ENCODE measurements around the gene SELENOV. TPM values are rescaled to one million over a fixed set of nuclear protein-coding genes. Genes with fewer than 3 reads are reported as not detected.

SELENOV gene
- total RNA-seq, 2 experiments from 2014 or later, result not detected

- CTCF ChIA-PET, result interaction anchor here (1.0 to 1.6 kb wide), 4 partner anchors 7 to 51 kb away, joined by 3 to 4 read pairs (median 3); partner anchors contain the start of gene EID2B
- POLR2A ChIA-PET, result interaction anchor here (1.0 kb wide), 1 partner anchor 51 kb away, joined by 4 read pairs; the partner anchor contains the start of gene EID2B
Observed at GRCh38 chr19:39481676-39482075, 33.3 kb upstream of the SELENOV start.

GRCh38 chr19:39483141-39483540, 31.8 kb upstream of the SELENOV start:
- CTCF ChIA-PET, result interaction anchor here (0.8 to 1.7 kb wide), 2 partner anchors 50 to 56 kb away, joined by 4 to 5 read pairs; partner anchors contain the start of gene EID2B
- POLR2A ChIA-PET, result no interaction called here

- ChIA-PET POLR2A (no interaction called here), CTCF (no interaction called here)
Observed at GRCh38 chr19:39489756-39490155, 25.2 kb upstream of the SELENOV start.

- ChIA-PET POLR2A (no interaction called here), CTCF (interaction anchor here (0.6 to 0.9 kb wide), 3 partner anchors 10 to 28 kb away, joined by 3 read pairs; no protein-coding TSS in a partner anchor)
Observed at GRCh38 chr19:39492225-39492624, 22.7 kb upstream of the SELENOV start.

- POLR2A ChIA-PET, result no interaction called here
- CTCF ChIA-PET, result interaction anchor here (0.6 to 1.0 kb wide), 2 partner anchors 13 to 18 kb away, joined by 3 read pairs; no protein-coding TSS in a partner anchor
Observed at GRCh38 chr19:39492788-39493187, 22.2 kb upstream of the SELENOV start.

GRCh38 chr19:39494661-39495060, 20.3 kb upstream of the SELENOV start:
- ChIA-PET POLR2A (no interaction called here), CTCF (interaction anchor here (0.6 kb wide), 1 partner anchor 39 kb away, joined by 3 read pairs; no protein-coding TSS in a partner anchor)

GRCh38 chr19:39496063-39496462, 18.9 kb upstream of the SELENOV start:
- POLR2A ChIA-PET, result interaction anchor here (0.7 kb wide), 1 partner anchor 29 kb away, joined by 3 read pairs; no protein-coding TSS in a partner anchor
- CTCF ChIA-PET, result interaction anchor here (1.2 kb wide), 1 partner anchor 37 kb away, joined by 3 read pairs; the partner anchor contains the start of gene EID2B

- ChIA-PET POLR2A (interaction anchor here (0.7 to 1.1 kb wide), 2 partner anchors 35 to 51 kb away, joined by 3 read pairs; partner anchors contain the start of gene EID2B), CTCF (interaction anchor here (0.9 to 1.6 kb wide), 4 partner anchors 10 to 57 kb away, joined by 3 to 5 read pairs (median 4); partner anchors contain the start of gene EID2B)
Observed at GRCh38 chr19:39497701-39497995, 17.3 kb upstream of the SELENOV start.

GRCh38 chr19:39497996-39498797, 16.7 kb upstream of the SELENOV start:
- POLR2A ChIA-PET, result interaction anchor here (0.7 to 1.1 kb wide), 3 partner anchors 34 to 62 kb away, joined by 3 read pairs; partner anchors contain the start of genes EID2B and RPS16
- CTCF ChIA-PET, result interaction anchor here (0.5 to 1.6 kb wide), 7 partner anchors 11 to 424 kb away, joined by 3 to 5 read pairs (median 3); partner anchors contain the start of gene EID2B

GRCh38 chr19:39498798-39499642, 15.9 kb upstream of the SELENOV start, which contains the start of gene DLL3:
Gene DLL3, plus strand, starts transcription at chr19:39498947. Its CDS starts 28 bp downstream, at chr19:39498975.
- POLR2A ChIA-PET, result interaction anchor here (0.7 to 1.0 kb wide), 2 partner anchors 63 to 64 kb away, joined by 3 to 5 read pairs; partner anchors contain the start of gene RPS16
- CTCF ChIA-PET, result interaction anchor here (0.5 to 1.6 kb wide), 7 partner anchors 12 to 425 kb away, joined by 3 to 5 read pairs (median 3); partner anchors contain the start of gene EID2B

GRCh38 chr19:39499932-39500331, 15.0 kb upstream of the SELENOV start:
- ChIA-PET CTCF (interaction anchor here (0.6 to 1.8 kb wide), 3 partner anchors 26 to 52 kb away, joined by 3 to 7 read pairs (median 5); partner anchors contain the start of gene EID2B), POLR2A (interaction anchor here (0.7 kb wide), 1 partner anchor 65 kb away, joined by 5 read pairs; no protein-coding TSS in a partner anchor)

- CTCF ChIA-PET, result interaction anchor here (1.8 kb wide), 1 partner anchor 26 kb away, joined by 7 read pairs; no protein-coding TSS in a partner anchor
- POLR2A ChIA-PET, result interaction anchor here (0.6 kb wide), 1 partner anchor 13 kb away, joined by 9 read pairs; no protein-coding TSS in a partner anchor
Observed at GRCh38 chr19:39500543-39500942, 14.4 kb upstream of the SELENOV start.

GRCh38 chr19:39501340-39501739, 13.6 kb upstream of the SELENOV start:
- ChIA-PET POLR2A (interaction anchor here (0.6 kb wide), 2 partner anchors 12 to 327 kb away, joined by 5 to 9 read pairs; no protein-coding TSS in a partner anchor), CTCF (interaction anchor here (1.8 to 2.4 kb wide), 2 partner anchors 27 to 32 kb away, joined by 7 to 16 read pairs; partner anchors contain the start of gene EID2B)

GRCh38 chr19:39502640-39503417, 12.1 kb upstream of the SELENOV start:
- CTCF ChIA-PET, result interaction anchor here (0.6 to 2.4 kb wide), 15 partner anchors 10 to 294 kb away, joined by 3 to 16 read pairs (median 4); partner anchors contain the start of genes EID2B, MED29 and PAF1
- POLR2A ChIA-PET, result interaction anchor here (1.3 kb wide), 1 partner anchor 58 kb away, joined by 7 read pairs; the partner anchor contains the start of gene SUPT5H

- CTCF ChIA-PET, result interaction anchor here (1.1 kb wide), 1 partner anchor 14 kb away, joined by 3 read pairs; no protein-coding TSS in a partner anchor
- POLR2A ChIA-PET, result interaction anchor here (1.1 kb wide), 1 partner anchor 71 kb away, joined by 4 read pairs; the partner anchor contains the start of gene RPS16
Observed at GRCh38 chr19:39506598-39506943, 8.4 kb upstream of the SELENOV start.

- CTCF ChIA-PET, result interaction anchor here (0.9 to 1.3 kb wide), 3 partner anchors 14 to 67 kb away, joined by 3 to 4 read pairs (median 4); no protein-coding TSS in a partner anchor
Observed at GRCh38 chr19:39506944-39507714, 7.8 kb upstream of the SELENOV start.

More at GRCh38 chr19:39506944-39507714, 7.8 kb upstream of the SELENOV start:
- POLR2A ChIA-PET, result interaction anchor here (0.6 kb wide), 1 partner anchor 37 kb away, joined by 3 read pairs; no protein-coding TSS in a partner anchor
